K562 (cell line): ENCODE measurements around the gene PRXL2B. TPM values are rescaled to one million over a fixed set of nuclear protein-coding genes. Genes with fewer than 3 reads are reported as not detected.

Experiments used
- DDX20 ChIP-seq: fragments of 450-650 bp; IDR thresholded peaks from 2 replicates; pipeline ENCODE4 v1.6.1; 2016; ENCODE audit warnings: missing genetic modification characterization, low read depth, mild to moderate bottlenecking, missing compliant biosample characterization, moderate library complexity
- EZH2 ChIP-seq: IDR thresholded peaks from 2 replicates; pipeline ENCODE4 v1.6.1; 2012; ENCODE audit warnings: low read depth, mild to moderate bottlenecking, inconsistent platforms, low read length, borderline replicate concordance
- JUND ChIP-seq, 2 experiments: IDR thresholded peaks; 2 replicates in 1 of 2; 3 replicates in 1 of 2; pipeline ENCODE4 v1.6.1; 2011; ENCODE audit warnings: borderline replicate concordance in 2 of 2, low read depth in 2 of 2, low read length in 2 of 2, improper control_type of control experiment in 1 of 2, missing biosample characterization in 1 of 2, missing genetic modification characterization in 1 of 2, missing genetic modification reagents in 1 of 2
- PURB ChIP-seq: sonication (generic); formaldehyde crosslinking; IDR thresholded peaks from 2 replicates; pipeline ENCODE4 v1.9.0; 2021; ENCODE audit warnings: low read depth, mild to moderate bottlenecking, missing genetic modification reagents
- TEAD2 ChIP-seq: fragments of 450-650 bp; IDR thresholded peaks from 2 replicates; pipeline ENCODE4 v1.6.1; 2016; ENCODE audit warnings: missing genetic modification characterization, control low read depth, missing compliant biosample characterization
- ZNF12 ChIP-seq: sonication (generic); formaldehyde crosslinking; IDR thresholded peaks from 2 replicates; pipeline ENCODE4 v1.4.0; 2020; ENCODE audit warnings: mild to moderate bottlenecking, missing genetic modification reagents
- ZNF778 ChIP-seq: fragments of 450-650 bp; formaldehyde crosslinking; IDR thresholded peaks from 2 replicates; pipeline ENCODE4 v1.4.0; 2020; ENCODE audit warnings: mild to moderate bottlenecking, moderate library complexity
- polyA plus RNA-seq, 8 experiments: library from polyadenylated mRNA; depleted of rRNA in 4 of 8; stranded (reverse) in 5 of 8; unstranded in 3 of 8; fragments of >200 nt; fragmentation: Nextera tagmentation in 2 of 8; fragmentation: Illumina TruSeq in 1 of 8; extraction: Ambion mirVana in 2 of 8; extraction: Trizol in 1 of 8; gene quantifications; 2 replicates each; pipeline versions ENCODE4 v1.2.1 to v1.2.3, GENCODE V29; 2011 to 2014; ENCODE audit warnings: inconsistent platforms in 1 of 8, missing spikeins in 1 of 8
- total RNA-seq, 7 experiments: library from RNA; depleted of rRNA in 6 of 7; stranded (reverse); fragments of >200 nt in 6 of 7; fragmentation: Illumina TruSeq in 2 of 7; extraction: Trizol in 2 of 7; gene quantifications; 2 replicates each; pipeline versions ENCODE4 v1.2.1 to v1.2.3, GENCODE V29; 2011 to 2021; ENCODE audit warnings: low replicate concordance in 1 of 7
- TF ChIP-seq, protein P1 (sequence below): fragments of 200-600 bp; sonication (generic); IDR thresholded peaks from one replicate; pipeline ENCODE4 v1.6.1; 2012; ENCODE audit warnings: mild to moderate bottlenecking, low read depth, low read length, inconsistent platforms
- TF ChIP-seq, protein P2 (sequence below): fragments of 450-650 bp; IDR thresholded peaks from 2 replicates; pipeline ENCODE4 v1.6.1; 2016; ENCODE audit warnings: antibody characterized with exemption
- TF ChIP-seq, protein P3 (sequence below): fragments of 200-800 bp; sonication (Bioruptor generic); IDR thresholded peaks from 2 replicates; pipeline ENCODE4 v1.6.1; 2017; ENCODE audit warnings: missing genetic modification characterization, missing compliant biosample characterization

Gene PRXL2B
- total and polyA plus RNA-seq, 9 of the 15 experiments (the other 6 are each of a cell fraction or from before 2014, with no cell fraction given): 0.99 to 25.3 (median 11.8) TPM

DNA sequence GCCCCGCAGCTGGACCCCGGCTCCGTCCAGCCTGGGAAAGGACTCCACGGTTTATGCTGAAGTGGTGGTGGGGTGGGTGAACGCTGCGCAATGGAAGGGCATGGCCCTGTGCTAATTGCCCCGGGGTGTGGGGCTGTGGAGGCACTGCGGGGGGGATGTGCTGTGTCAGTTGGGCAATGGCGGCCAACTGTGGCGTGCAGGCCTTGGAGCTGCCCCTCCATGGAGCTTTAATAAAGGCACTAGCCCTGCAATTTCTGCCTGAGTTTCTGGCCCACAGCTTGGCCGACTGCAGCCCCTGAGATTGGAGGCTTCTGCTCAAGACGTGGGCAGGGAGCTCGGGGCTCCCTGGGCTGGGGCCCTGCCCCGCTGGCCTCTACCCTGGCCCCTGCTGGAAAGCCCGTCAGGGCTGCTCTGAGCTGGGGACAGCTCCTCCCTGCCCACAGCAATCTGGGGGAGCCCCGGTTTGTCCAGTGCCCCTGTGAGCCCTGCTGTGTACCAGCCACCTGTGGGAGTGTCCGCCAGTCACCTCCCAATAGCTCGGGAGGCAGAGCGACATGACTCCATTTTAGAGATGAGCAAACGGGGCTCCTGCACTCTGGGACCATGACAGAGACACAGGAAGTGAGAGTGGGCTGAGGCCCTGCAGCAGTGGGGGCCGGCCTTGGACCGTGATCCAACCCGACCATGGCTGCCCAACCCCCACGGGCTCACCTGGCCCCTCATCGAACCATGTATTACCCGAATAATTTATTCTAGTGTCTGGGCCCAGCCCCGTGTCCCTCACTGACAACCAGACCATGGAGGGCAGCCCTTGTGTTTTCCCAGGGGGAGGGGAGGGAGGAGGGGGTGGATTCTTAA, 39.1 kb upstream of the PRXL2B start (continued):
- TF ChIP-seq JUND (IDR thresholded peaks at IDR 0.05; ENCODE audit: borderline replicate concordance, low read depth, low read length): peak; percentile 0; the same call in 1 of the 2 replicates
- no peak for TF ChIP-seq JUND (tag; IDR thresholded peaks at IDR 0.05; ENCODE audit: borderline replicate concordance, low read depth, low read length)
- TF ChIP-seq, protein P1, sequence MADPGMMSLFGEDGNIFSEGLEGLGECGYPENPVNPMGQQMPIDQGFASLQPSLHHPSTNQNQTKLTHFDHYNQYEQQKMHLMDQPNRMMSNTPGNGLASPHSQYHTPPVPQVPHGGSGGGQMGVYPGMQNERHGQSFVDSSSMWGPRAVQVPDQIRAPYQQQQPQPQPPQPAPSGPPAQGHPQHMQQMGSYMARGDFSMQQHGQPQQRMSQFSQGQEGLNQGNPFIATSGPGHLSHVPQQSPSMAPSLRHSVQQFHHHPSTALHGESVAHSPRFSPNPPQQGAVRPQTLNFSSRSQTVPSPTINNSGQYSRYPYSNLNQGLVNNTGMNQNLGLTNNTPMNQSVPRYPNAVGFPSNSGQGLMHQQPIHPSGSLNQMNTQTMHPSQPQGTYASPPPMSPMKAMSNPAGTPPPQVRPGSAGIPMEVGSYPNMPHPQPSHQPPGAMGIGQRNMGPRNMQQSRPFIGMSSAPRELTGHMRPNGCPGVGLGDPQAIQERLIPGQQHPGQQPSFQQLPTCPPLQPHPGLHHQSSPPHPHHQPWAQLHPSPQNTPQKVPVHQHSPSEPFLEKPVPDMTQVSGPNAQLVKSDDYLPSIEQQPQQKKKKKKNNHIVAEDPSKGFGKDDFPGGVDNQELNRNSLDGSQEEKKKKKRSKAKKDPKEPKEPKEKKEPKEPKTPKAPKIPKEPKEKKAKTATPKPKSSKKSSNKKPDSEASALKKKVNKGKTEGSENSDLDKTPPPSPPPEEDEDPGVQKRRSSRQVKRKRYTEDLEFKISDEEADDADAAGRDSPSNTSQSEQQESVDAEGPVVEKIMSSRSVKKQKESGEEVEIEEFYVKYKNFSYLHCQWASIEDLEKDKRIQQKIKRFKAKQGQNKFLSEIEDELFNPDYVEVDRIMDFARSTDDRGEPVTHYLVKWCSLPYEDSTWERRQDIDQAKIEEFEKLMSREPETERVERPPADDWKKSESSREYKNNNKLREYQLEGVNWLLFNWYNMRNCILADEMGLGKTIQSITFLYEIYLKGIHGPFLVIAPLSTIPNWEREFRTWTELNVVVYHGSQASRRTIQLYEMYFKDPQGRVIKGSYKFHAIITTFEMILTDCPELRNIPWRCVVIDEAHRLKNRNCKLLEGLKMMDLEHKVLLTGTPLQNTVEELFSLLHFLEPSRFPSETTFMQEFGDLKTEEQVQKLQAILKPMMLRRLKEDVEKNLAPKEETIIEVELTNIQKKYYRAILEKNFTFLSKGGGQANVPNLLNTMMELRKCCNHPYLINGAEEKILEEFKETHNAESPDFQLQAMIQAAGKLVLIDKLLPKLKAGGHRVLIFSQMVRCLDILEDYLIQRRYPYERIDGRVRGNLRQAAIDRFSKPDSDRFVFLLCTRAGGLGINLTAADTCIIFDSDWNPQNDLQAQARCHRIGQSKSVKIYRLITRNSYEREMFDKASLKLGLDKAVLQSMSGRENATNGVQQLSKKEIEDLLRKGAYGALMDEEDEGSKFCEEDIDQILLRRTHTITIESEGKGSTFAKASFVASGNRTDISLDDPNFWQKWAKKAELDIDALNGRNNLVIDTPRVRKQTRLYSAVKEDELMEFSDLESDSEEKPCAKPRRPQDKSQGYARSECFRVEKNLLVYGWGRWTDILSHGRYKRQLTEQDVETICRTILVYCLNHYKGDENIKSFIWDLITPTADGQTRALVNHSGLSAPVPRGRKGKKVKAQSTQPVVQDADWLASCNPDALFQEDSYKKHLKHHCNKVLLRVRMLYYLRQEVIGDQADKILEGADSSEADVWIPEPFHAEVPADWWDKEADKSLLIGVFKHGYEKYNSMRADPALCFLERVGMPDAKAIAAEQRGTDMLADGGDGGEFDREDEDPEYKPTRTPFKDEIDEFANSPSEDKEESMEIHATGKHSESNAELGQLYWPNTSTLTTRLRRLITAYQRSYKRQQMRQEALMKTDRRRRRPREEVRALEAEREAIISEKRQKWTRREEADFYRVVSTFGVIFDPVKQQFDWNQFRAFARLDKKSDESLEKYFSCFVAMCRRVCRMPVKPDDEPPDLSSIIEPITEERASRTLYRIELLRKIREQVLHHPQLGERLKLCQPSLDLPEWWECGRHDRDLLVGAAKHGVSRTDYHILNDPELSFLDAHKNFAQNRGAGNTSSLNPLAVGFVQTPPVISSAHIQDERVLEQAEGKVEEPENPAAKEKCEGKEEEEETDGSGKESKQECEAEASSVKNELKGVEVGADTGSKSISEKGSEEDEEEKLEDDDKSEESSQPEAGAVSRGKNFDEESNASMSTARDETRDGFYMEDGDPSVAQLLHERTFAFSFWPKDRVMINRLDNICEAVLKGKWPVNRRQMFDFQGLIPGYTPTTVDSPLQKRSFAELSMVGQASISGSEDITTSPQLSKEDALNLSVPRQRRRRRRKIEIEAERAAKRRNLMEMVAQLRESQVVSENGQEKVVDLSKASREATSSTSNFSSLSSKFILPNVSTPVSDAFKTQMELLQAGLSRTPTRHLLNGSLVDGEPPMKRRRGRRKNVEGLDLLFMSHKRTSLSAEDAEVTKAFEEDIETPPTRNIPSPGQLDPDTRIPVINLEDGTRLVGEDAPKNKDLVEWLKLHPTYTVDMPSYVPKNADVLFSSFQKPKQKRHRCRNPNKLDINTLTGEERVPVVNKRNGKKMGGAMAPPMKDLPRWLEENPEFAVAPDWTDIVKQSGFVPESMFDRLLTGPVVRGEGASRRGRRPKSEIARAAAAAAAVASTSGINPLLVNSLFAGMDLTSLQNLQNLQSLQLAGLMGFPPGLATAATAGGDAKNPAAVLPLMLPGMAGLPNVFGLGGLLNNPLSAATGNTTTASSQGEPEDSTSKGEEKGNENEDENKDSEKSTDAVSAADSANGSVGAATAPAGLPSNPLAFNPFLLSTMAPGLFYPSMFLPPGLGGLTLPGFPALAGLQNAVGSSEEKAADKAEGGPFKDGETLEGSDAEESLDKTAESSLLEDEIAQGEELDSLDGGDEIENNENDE: no peak
- no peak for TF ChIP-seq PURB
- TF ChIP-seq, protein P2, sequence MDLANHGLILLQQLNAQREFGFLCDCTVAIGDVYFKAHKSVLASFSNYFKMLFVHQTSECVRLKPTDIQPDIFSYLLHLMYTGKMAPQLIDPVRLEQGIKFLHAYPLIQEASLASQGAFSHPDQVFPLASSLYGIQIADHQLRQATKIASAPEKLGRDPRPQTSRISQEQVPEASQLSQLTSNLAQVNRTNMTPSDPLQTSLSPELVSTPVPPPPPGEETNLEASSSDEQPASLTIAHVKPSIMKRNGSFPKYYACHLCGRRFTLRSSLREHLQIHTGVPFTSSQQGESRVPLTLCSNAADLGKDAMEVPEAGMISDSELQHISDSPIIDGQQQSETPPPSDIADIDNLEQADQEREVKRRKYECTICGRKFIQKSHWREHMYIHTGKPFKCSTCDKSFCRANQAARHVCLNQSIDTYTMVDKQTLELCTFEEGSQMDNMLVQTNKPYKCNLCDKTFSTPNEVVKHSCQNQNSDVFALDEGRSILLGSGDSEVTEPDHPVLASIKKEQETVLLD: no peak
- no peak for TF ChIP-seq TEAD2 (tag)
- no peak for TF ChIP-seq ZNF12 (CRISPR knock-in tag)
- TF ChIP-seq, protein P3, sequence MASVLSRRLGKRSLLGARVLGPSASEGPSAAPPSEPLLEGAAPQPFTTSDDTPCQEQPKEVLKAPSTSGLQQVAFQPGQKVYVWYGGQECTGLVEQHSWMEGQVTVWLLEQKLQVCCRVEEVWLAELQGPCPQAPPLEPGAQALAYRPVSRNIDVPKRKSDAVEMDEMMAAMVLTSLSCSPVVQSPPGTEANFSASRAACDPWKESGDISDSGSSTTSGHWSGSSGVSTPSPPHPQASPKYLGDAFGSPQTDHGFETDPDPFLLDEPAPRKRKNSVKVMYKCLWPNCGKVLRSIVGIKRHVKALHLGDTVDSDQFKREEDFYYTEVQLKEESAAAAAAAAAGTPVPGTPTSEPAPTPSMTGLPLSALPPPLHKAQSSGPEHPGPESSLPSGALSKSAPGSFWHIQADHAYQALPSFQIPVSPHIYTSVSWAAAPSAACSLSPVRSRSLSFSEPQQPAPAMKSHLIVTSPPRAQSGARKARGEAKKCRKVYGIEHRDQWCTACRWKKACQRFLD: no peak
- no peak for TF ChIP-seq ZNF778 (CRISPR knock-in tag)
- no peak for TF ChIP-seq DDX20
- TF ChIP-seq EZH2: no peak
